Esophagus squamous epithelium (tissue), 5 donors: ENCODE data around the gene CCDC7. TPM values are rescaled to one million over a fixed set of nuclear protein-coding genes. Genes with fewer than 3 reads are reported as not detected.
"Not testable (repeated sequence)": the region's sequence is repeated elsewhere in the genome, so short reads cannot be mapped to it uniquely, and the experiment has no call there.

Experiments used
- DNase-seq: peaks from one replicate; lab custom pipeline; 2025; lab: John Stamatoyannopoulos, UW
- H3K27ac ChIP-seq, 4 donors: fragments of 200-600 bp; sonication (generic); one replicate each; pipeline ENCODE4 v1.5.1; 2016 to 2019; ENCODE audit warnings: mild to moderate bottlenecking in 1 of 4
- H3K27me3 ChIP-seq, 4 donors: fragments of 200-600 bp; sonication (generic); 1 replicate in 3 of 4; 2 replicates in 1 of 4; pipeline versions ENCODE4 v1.5.1 to v1.6.0; 2017 to 2021; ENCODE audit warnings: antibody characterized with exemption in 1 of 4
- H3K36me3 ChIP-seq, 3 donors: fragments of 200-600 bp; sonication (generic); one replicate each; pipeline ENCODE4 v1.5.1; 2016 to 2019
- H3K4me1 ChIP-seq, 3 donors: fragments of 200-600 bp; sonication (generic); one replicate each; pipeline ENCODE4 v1.5.1; 2017 to 2019
- H3K4me3 ChIP-seq, 4 donors: fragments of 200-600 bp; sonication (generic); 1 replicate in 3 of 4; 2 replicates in 1 of 4; pipeline ENCODE4 v1.5.1; 2016 to 2019; ENCODE audit warnings: mild to moderate bottlenecking in 2 of 4, moderate library complexity in 1 of 4
- H3K9me3 ChIP-seq, 3 donors: fragments of 200-600 bp; sonication (generic); one replicate each; pipeline ENCODE4 v1.5.1; 2016 to 2019
- POLR2A ChIP-seq, 4 donors: fragments of 450-650 bp; IDR thresholded peaks; one replicate each; pipeline ENCODE4 v1.6.1; 2017; ENCODE audit warnings: antibody characterized with exemption in 4 of 4, mild to moderate bottlenecking in 4 of 4, moderate library complexity in 3 of 4
- WGBS, 2 donors: methylation state at CpG; one replicate each; pipeline ENCODE4 v1.1.5; 2018; 5-methylcytosine and 5-hydroxymethylcytosine counted together
- intact Hi-C: fragments of 100-400 bp; cut with DNase I; formaldehyde crosslinking; loops from one replicate; pipeline ENCODE4 v1.15.0; 2022
- total RNA-seq, 4 donors: library from RNA; depleted of rRNA; stranded (reverse); fragments of >200 nt; gene quantifications; one replicate each; pipeline ENCODE4 v1.1.0, GENCODE V29; 2016
- TF ChIP-seq, protein P1 (sequence below), 6 experiments: fragments of 450-650 bp in 4 of 6; fragments of 200-600 bp in 2 of 6; sonication (generic) in 2 of 6; IDR thresholded peaks; one replicate each; pipeline ENCODE4 v1.5.1; 2016 to 2019; ENCODE audit warnings: antibody characterized with exemption in 6 of 6, mild to moderate bottlenecking in 4 of 6, moderate library complexity in 4 of 6
- donor health status: DM: yes; HTN: yes; CAD: no.

CCDC7 gene
- total RNA-seq, 4 donors from 2014 or later, result 1.9 to 31.3 (median 9.1) TPM

DNA sequence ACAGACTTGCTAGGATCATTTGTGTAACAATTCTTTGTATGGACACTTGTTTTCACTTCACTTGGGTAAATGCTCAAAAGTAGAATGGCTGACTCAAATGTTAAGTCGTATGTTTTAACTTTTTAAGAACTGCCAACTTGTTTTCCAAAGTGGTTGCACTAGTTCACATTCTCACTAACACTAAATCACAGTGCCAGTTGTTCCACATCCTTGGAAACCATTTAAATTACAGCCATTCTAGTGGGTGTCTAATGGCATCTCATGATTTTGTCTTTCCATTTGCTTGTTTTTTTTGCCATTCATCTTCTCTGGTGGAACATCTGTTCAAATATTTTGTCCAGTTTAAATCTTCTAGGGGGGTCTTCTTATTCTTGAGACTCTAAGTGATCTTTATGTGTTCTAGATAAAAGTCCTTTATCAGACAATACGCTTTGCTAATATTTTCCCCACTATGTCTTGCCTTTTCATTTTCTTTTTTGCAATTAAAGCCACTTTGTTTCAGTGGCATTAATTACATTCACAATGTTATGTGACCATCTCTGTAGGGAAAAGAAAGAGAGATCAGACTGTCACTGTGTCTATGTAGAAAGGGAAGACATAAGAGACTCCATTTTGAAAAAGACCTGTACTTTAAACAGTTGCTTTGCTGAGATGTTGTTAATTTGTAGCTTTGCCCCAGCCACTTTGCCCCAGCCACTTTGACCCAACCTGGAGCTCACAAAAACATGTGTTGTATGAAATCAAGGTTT lies 448.1 kb downstream of the CCDC7 start:
- H3K4me3 ChIP-seq, result no peak overlapping the region
- intact Hi-C loops, result no loop called here
- peaks cover 0 to 34% (median 0%) of the 10 kb centered on the region in 3 donors for H3K36me3 ChIP-seq
- H3K27ac ChIP-seq, result no peak overlapping the region
- H3K4me1 ChIP-seq, result peaks cover 0 to 12% (median 2%) of the 10 kb centered on the region in 3 donors
- DNase-seq, result no peak
- 82 to 87% methylated on average over 2 of the region's 2 CpGs for WGBS, 2 donors
- H3K27me3 ChIP-seq, result no peaks in the 10 kb centered on the region
- TF ChIP-seq, protein P1, sequence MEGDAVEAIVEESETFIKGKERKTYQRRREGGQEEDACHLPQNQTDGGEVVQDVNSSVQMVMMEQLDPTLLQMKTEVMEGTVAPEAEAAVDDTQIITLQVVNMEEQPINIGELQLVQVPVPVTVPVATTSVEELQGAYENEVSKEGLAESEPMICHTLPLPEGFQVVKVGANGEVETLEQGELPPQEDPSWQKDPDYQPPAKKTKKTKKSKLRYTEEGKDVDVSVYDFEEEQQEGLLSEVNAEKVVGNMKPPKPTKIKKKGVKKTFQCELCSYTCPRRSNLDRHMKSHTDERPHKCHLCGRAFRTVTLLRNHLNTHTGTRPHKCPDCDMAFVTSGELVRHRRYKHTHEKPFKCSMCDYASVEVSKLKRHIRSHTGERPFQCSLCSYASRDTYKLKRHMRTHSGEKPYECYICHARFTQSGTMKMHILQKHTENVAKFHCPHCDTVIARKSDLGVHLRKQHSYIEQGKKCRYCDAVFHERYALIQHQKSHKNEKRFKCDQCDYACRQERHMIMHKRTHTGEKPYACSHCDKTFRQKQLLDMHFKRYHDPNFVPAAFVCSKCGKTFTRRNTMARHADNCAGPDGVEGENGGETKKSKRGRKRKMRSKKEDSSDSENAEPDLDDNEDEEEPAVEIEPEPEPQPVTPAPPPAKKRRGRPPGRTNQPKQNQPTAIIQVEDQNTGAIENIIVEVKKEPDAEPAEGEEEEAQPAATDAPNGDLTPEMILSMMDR (IDR thresholded peaks at IDR 0.05), result no peak
- no peak for TF ChIP-seq POLR2A (IDR thresholded peaks at IDR 0.05)
- no peaks in the 10 kb centered on the region for H3K9me3 ChIP-seq

DNA sequence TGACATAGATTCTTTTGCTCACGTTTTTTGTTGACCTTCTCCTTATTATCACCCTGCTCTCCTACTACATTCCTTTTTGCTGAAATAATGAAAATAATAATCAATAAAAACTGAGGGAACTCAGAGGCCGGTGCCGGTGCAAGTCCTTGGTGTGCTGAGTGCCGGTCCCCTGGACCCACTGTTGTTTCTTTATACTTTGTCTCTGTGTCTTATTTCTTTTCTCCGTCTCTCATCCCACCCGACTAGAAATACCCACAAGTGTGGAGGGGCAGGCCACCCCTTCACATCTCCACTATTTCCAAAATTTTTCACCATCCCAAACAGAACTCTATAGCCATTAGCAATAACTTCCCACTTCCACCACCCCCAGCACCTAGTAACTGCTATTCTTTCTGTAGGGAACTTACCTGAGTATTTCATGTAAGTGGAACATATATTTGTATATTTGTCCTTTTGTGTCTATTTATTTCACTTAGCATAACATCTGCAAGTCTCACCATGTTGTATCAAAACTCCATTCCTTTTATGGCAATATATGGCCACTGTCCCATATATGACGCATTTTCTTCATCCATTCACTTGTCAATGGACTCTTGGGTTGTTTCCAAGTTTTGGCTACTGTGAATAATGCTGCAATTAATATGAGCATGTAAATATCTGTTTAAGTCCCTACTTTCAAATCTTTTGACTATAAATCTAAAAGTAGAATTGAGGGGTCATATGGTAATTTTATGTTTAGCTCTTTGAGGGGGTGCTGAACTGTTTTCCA lies 449.4 kb downstream of the CCDC7 start:
- H3K27ac ChIP-seq, intact Hi-C loops, H3K4me1 ChIP-seq, DNase-seq, H3K4me3 ChIP-seq, H3K9me3 ChIP-seq, H3K27me3 ChIP-seq: not testable (repeated sequence)
- H3K36me3 ChIP-seq, result peaks cover 0 to 46% (median 0%) of the 10 kb centered on the region in 3 donors
- WGBS, 2 donors, result 81 to 83% methylated on average over 7 of the region's 7 CpGs

DNA sequence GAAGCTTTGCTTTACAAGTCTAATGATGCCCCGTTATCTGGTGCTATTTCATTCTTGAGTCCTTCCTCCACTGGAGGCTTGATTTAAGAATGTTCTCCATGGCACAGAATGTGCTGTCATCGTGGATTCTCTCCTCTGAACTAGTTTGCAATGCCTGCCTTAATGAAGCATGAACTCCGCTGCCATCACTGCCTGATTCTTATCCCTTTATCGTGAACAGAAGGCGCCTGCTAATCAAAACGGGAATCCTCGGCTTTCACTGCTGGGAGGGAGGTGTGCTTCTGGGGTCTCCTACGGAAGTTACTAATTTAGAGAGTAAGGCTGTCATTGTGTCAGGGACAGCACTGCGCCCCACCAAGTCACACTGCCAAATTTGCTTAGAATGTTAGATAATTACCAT lies 455.9 kb downstream of the CCDC7 start:
- TF ChIP-seq, protein P1 (IDR thresholded peaks at IDR 0.05), result no peak
- no peak for TF ChIP-seq POLR2A (IDR thresholded peaks at IDR 0.05)
- no peak overlapping the region for H3K4me3 ChIP-seq
- no peaks in the 10 kb centered on the region for H3K27me3 ChIP-seq
- intact Hi-C loops, result no loop called here
- no peak for DNase-seq
- no peaks in the 10 kb centered on the region for H3K9me3 ChIP-seq
- no peaks in the 10 kb centered on the region for H3K4me1 ChIP-seq
- H3K27ac ChIP-seq, result no peak overlapping the region
- 82 to 88% methylated on average over 9 of the region's 9 CpGs for WGBS, 2 donors
- peaks cover 0 to 87% (median 0%) of the 10 kb centered on the region in 3 donors for H3K36me3 ChIP-seq

DNA sequence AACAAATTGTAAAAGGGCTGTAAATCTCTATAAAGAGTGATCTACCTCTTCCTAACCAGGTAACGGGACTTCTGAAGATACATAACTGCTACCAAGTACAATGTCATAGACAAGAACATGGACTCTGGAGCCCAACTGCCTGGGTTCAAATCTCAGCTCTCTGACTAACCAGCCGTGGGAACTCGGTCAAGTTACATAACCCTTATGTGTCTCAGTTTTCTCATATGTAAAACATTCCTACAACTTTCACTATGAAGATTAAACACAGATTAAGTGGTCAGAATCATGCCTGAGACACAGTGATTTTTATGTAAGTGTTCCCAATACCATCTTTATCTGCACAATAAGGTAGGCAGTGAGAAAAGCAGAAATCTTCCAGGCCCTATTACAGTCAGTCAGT lies 459.5 kb downstream of the CCDC7 start:
- H3K9me3 ChIP-seq, result no peaks in the 10 kb centered on the region
- no peak for TF ChIP-seq POLR2A (IDR thresholded peaks at IDR 0.05)
- TF ChIP-seq, protein P1 (IDR thresholded peaks at IDR 0.05), result no peak
- H3K36me3 ChIP-seq, result peaks cover 0 to 85% (median 5%) of the 10 kb centered on the region in 3 donors
- DNase-seq, result no peak
- H3K27ac ChIP-seq, result no peak overlapping the region
- intact Hi-C loops, result no loop called here
- no peaks in the 10 kb centered on the region for H3K27me3 ChIP-seq
- H3K4me1 ChIP-seq, result no peaks in the 10 kb centered on the region
- H3K4me3 ChIP-seq, result no peak overlapping the region
- WGBS, 2 donors, result 87 to 89% methylated on average over 3 of the region's 3 CpGs

DNA sequence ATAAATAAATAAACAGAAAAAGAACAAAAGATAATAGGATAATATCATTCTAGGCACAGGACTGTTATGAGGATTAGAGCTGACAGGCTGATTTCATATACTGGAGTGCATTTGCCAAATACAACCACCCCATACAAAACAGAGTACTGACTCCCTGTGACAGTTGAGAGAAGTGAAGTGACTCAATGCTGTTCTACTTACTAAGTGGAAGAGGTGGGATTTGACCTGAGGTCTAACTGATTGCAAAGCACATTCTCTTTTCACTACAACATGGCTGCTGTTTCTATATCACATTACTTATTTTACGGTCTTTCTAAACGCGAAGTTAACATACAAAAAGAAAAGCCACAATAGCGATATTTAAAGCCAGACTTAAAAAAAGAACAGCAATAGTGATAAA lies 460.7 kb downstream of the CCDC7 start:
- Histone ChIP-seq H3K36me3 (peaks cover 4 to 93% (median 5%) of the 10 kb centered on the region in 3 donors), H3K4me1 (no peaks in the 10 kb centered on the region), H3K4me3 (no peak overlapping the region), H3K27me3 (no peaks in the 10 kb centered on the region), H3K27ac (no peak overlapping the region), H3K9me3 (no peaks in the 10 kb centered on the region)
- intact Hi-C loops, result no loop called here
- TF ChIP-seq, protein P1 (IDR thresholded peaks at IDR 0.05), result no peak
- TF ChIP-seq POLR2A (IDR thresholded peaks at IDR 0.05), result no peak
- DNase-seq, result no peak
- 91 to 96% methylated on average over 4 of the region's 4 CpGs for WGBS, 2 donors
